Measurements from ENCODE around the gene MSMB.
"Not testable (repeated sequence)": the region's sequence is repeated elsewhere in the genome, so short reads cannot be mapped to it uniquely, and the experiment has no call there.

Gene MSMB

DNA sequence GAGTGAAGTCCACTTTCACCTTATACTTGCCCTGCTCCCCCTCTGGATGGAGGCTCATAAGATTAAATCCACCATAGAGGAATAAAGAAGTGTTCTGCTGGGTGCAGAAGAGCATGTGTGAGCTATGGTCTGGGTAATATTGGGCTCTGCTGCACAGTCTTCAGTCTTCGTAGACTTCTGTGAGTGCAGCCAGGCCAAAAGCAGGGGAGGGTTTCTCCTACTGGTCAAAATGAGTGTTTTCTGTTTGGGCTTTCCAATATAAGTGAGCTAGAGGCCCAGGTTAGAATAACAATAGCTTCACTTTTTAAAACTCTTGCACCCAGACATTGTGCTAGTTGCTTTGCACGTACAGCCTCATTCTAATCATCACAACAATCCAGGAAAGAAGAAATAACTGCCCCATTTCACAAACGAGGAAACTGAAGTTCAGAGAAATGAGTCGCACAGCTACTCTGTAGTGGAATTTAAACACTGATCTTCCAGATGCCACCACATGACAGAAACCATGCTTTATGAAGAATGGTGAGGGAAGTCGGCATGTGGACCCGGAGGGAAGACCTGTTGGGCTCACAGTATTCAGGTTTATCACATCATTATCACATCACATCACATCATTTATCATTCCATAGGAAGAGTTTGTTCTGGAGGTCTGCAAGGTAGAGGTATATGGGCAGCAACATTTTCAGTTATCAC, 23.8 kb upstream of the MSMB start:
- no peak overlapping the region for H3K4me3 ChIP-seq (replicated peaks; ENCODE audit: low read depth, low read length)
- DNase-seq (ENCODE audit: low read depth), result no peak

GRCh38 chr10:46068905-46069304, 22.8 kb upstream of the MSMB start:
- TF ChIP-seq, protein P1, sequence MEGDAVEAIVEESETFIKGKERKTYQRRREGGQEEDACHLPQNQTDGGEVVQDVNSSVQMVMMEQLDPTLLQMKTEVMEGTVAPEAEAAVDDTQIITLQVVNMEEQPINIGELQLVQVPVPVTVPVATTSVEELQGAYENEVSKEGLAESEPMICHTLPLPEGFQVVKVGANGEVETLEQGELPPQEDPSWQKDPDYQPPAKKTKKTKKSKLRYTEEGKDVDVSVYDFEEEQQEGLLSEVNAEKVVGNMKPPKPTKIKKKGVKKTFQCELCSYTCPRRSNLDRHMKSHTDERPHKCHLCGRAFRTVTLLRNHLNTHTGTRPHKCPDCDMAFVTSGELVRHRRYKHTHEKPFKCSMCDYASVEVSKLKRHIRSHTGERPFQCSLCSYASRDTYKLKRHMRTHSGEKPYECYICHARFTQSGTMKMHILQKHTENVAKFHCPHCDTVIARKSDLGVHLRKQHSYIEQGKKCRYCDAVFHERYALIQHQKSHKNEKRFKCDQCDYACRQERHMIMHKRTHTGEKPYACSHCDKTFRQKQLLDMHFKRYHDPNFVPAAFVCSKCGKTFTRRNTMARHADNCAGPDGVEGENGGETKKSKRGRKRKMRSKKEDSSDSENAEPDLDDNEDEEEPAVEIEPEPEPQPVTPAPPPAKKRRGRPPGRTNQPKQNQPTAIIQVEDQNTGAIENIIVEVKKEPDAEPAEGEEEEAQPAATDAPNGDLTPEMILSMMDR (IDR thresholded peaks at IDR 0.05; ENCODE audit: low read length, missing control alignments), result no peak
- no peak overlapping the region for H3K4me3 ChIP-seq (replicated peaks; ENCODE audit: low read depth, low read length)
- no peak for DNase-seq (ENCODE audit: low read depth)

More for the DNA sequence above, 23.8 kb upstream of the MSMB start:
- TF ChIP-seq, protein P1 (IDR thresholded peaks at IDR 0.05; ENCODE audit: low read length, missing control alignments), result no peak

GRCh38 chr10:46068117-46068516, 22.0 kb upstream of the MSMB start:
- DNase-seq (ENCODE audit: low read depth), result no peak
- no peak overlapping the region for H3K4me3 ChIP-seq (replicated peaks; ENCODE audit: low read depth, low read length)
- TF ChIP-seq, protein P1 (IDR thresholded peaks at IDR 0.05; ENCODE audit: low read length, missing control alignments), result no peak

GRCh38 chr10:46064269-46064817, 18.3 kb upstream of the MSMB start:
- TF ChIP-seq, protein P1 (IDR thresholded peaks at IDR 0.05; ENCODE audit: low read length, missing control alignments), result no peak
- H3K4me3 ChIP-seq (replicated peaks; ENCODE audit: low read depth, low read length), result no peak overlapping the region
- no peak for DNase-seq (ENCODE audit: low read depth)

GRCh38 chr10:46062723-46063428, 16.8 kb upstream of the MSMB start:
- DNase-seq (ENCODE audit: low read depth), result no peak
- no peak overlapping the region for H3K4me3 ChIP-seq (replicated peaks; ENCODE audit: low read depth, low read length)
- TF ChIP-seq, protein P1 (IDR thresholded peaks at IDR 0.05; ENCODE audit: low read length, missing control alignments), result no peak

- no peak for DNase-seq (ENCODE audit: low read depth)
- TF ChIP-seq, protein P1 (IDR thresholded peaks at IDR 0.05; ENCODE audit: low read length, missing control alignments), result no peak
- no peak overlapping the region for H3K4me3 ChIP-seq (replicated peaks; ENCODE audit: low read depth, low read length)
These were observed 14.6 kb upstream of the MSMB start for GRCh38 chr10:46060706-46061105.

GRCh38 chr10:46057927-46058326, 11.9 kb upstream of the MSMB start:
- DNase-seq (ENCODE audit: low read depth); H3K4me3 ChIP-seq (replicated peaks; ENCODE audit: low read depth, low read length): not testable (repeated sequence)

All from fibroblast of pulmonary artery (primary cell).